Coronary artery (tissue), 2 donors: ENCODE data around the gene TBC1D1.
A peak's percentile ranks its signal among the peaks of the same experiment; 100 is the strongest.

Experiments
- DNase-seq: peaks from one replicate; pipeline ENCODE4 v3.0.0-alpha.2; 2017; ENCODE audit warnings: low spot score
- H3K27ac ChIP-seq, 2 donors: fragments of 200-600 bp; sonication (generic); one replicate each; pipeline ENCODE4 v1.5.1; 2016 to 2019
- H3K4me3 ChIP-seq: fragments of 200-600 bp; sonication (generic); 2 replicates; pipeline ENCODE4 v1.5.1; 2016; ENCODE audit warnings: mild to moderate bottlenecking, moderate library complexity
- CTCF ChIP-seq: fragments of 200-600 bp; sonication (generic); IDR thresholded peaks from one replicate; pipeline ENCODE4 v1.5.1; 2019; ENCODE audit warnings: antibody characterized with exemption

The TBC1D1 gene

GRCh38 chr4:38177641-38178391, 286.9 kb downstream of the TBC1D1 start:
- TF ChIP-seq CTCF = no peak
- Histone ChIP-seq H3K4me3 (peak overlapping the region; percentile 11), H3K27ac (peak overlapping the region; percentile 1 to 39)
- DNase-seq = peak; percentile 79

- Histone ChIP-seq H3K27ac (no peak overlapping the region), H3K4me3 (no peak overlapping the region)
- TF ChIP-seq CTCF = no peak
- DNase-seq = no peak
Measured at GRCh38 chr4:38178392-38178995, 287.6 kb downstream of the TBC1D1 start.

GRCh38 chr4:38179690-38180377, 288.9 kb downstream of the TBC1D1 start:
- H3K27ac ChIP-seq = no peak overlapping the region
- DNase-seq = no peak
- TF ChIP-seq CTCF = peak; percentile 83
- no peak overlapping the region for H3K4me3 ChIP-seq

DNA sequence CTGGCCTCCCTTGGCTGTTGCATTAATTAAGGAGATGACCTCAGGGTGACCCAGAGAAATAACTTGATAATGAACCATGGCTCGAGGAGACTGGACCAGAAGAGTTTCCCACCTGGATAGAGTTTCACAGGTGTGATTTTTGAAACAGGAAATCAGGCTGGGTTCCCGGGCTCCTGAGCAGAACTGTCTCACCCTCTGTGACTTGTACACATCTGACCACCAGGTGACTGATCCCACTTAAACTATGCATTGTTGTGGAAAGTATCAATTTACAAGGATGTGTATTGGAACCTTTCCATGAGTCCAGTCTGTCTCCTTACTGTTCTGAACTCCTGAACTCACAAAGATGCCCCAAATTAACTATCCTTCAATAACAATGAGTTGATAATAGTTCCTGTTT, 289.6 kb downstream of the TBC1D1 start:
- DNase-seq = no peak
- Histone ChIP-seq H3K27ac (no peak overlapping the region), H3K4me3 (no peak overlapping the region)
- no peak for TF ChIP-seq CTCF

DNA sequence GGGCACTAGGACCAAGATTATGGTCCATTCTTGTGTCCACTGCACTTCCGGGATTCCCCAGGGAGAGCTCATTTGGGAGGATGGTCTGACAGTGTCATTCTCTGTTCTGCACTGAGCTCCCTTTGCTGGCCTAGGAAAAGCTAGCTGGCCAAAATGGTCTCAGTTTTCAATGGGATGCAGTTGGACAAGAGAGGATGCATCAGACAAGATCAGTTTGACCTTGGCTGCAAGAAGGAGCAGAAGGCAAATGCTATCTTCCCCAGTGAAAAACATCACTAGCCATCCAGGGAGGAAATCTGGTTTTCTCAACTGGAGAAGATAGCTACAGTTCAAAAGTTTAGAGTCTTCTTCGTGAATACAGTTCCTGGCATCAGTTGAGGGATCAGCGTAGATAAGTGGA, 290.4 kb downstream of the TBC1D1 start:
- no peak overlapping the region for H3K27ac ChIP-seq
- TF ChIP-seq CTCF = no peak
- no peak for DNase-seq
- no peak overlapping the region for H3K4me3 ChIP-seq

DNA sequence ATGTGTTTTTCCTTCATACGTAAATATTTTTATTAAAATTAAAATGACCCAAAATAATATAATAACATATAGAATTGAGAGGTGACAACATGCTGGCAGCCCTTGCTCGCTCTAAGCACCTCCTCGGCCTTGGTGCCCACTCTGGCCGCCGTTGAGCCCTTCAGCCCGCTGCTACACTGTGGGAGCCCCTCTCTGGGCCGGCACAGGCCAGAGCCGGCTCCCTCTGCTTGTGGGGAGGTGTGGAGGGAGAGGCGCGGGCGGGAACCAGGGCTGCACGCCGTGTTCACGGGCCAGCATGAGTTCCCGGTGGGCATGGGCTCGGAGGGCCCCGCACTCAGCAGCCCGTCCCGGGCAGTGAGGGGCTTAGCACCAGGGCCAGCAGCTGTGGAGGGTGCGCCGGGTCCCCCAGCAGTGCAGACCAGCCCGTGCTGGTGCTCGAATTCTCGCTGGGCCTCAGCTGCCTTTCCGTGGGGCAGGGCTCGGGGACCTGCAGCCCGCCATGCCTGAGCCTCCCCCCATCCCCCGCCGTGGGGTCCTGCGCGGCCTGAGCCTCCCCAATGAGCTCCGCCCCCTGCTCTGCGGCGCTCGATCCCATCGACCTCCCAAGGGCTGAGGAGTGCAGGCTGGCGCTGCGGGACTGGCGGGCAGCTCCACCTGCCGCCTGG, 291.6 kb downstream of the TBC1D1 start:
- no peak for DNase-seq
- Histone ChIP-seq H3K27ac (no peak overlapping the region), H3K4me3 (no peak overlapping the region)
- no peak for TF ChIP-seq CTCF
